Esophagus squamous epithelium (tissue), 4 donors: ENCODE results near the gene TTC28.

Experiments used
- CTCF ChIP-seq, 6 experiments: fragments of 450-650 bp in 4 of 6; fragments of 200-600 bp in 2 of 6; sonication (generic) in 2 of 6; IDR thresholded peaks; one replicate each; pipeline ENCODE4 v1.5.1; 2016 to 2019; ENCODE audit warnings: antibody characterized with exemption in 6 of 6, mild to moderate bottlenecking in 4 of 6, moderate library complexity in 4 of 6
- POLR2A ChIP-seq, 4 donors: fragments of 450-650 bp; IDR thresholded peaks; one replicate each; pipeline ENCODE4 v1.6.1; 2017; ENCODE audit warnings: antibody characterized with exemption in 4 of 4, mild to moderate bottlenecking in 4 of 4, moderate library complexity in 3 of 4

- TF ChIP-seq CTCF (IDR thresholded peaks at IDR 0.05) (no peak), POLR2A (IDR thresholded peaks at IDR 0.05) (no peak)
Measured at GRCh38 chr22:28344918-28345703, 334.5 kb downstream of the TTC28 start.
